Duodenal mucosa (tissue), 2 donors: Measurements from ENCODE around the gene TNFSF18.

Source experiments
- H3K27ac ChIP-seq: one replicate; pipeline ENCODE4 v1.7.0; 2013; ENCODE audit warnings: low read depth, low read length
- H3K27me3 ChIP-seq, 2 donors: one replicate each; pipeline ENCODE4 v1.7.0; 2013; ENCODE audit warnings: low read length in 2 of 2, control low read depth in 1 of 2; ENCODE audit not compliant: insufficient read depth in 2 of 2, control insufficient read depth in 1 of 2
- H3K36me3 ChIP-seq, 2 donors: one replicate each; pipeline ENCODE4 v1.7.0; 2013; ENCODE audit warnings: low read length in 2 of 2, control low read depth in 1 of 2; ENCODE audit not compliant: insufficient read depth in 2 of 2, control insufficient read depth in 1 of 2
- H3K4me1 ChIP-seq, 2 donors: one replicate each; pipeline ENCODE4 v1.7.0; 2013; ENCODE audit warnings: low read length in 2 of 2, control low read depth in 1 of 2; ENCODE audit not compliant: insufficient read depth in 2 of 2, control insufficient read depth in 1 of 2
- H3K4me3 ChIP-seq, 2 donors: one replicate each; pipeline ENCODE4 v1.7.0; 2013; ENCODE audit warnings: low read length in 2 of 2, low read depth in 1 of 2
- H3K9ac ChIP-seq, 2 donors: one replicate each; pipeline ENCODE4 v1.7.0; 2013; ENCODE audit warnings: low read length in 2 of 2, low read depth in 1 of 2
- H3K9me3 ChIP-seq, 2 donors: one replicate each; pipeline ENCODE4 v1.7.0; 2013; ENCODE audit warnings: low read length in 2 of 2, control low read depth in 1 of 2; ENCODE audit not compliant: control insufficient read depth in 1 of 2

Gene TNFSF18

DNA sequence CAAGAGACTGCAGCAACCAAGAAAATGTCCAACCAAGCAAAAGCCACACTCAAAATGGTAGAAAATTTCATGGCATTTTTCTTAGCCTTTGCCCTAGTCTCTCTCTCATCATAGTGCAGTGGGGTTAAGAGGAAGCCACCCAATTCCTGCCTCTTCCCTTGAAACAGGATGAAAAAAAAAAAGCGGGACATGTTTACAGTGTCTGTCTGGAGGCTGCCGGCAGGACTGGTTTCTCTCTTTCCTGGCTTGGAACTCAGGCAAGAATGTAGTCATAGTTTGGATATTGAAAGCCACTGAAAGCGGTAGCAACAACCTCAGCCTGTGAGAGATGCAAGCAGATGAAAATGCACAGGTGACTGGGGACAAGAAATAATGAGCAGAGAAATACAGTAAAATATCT is 13.3 kb upstream of the TNFSF18 start:
- Histone ChIP-seq H3K4me3 (no peak overlapping the region), H3K36me3 (no peaks in the 10 kb centered on the region), H3K9me3 (no peaks in the 10 kb centered on the region), H3K27ac (no peak overlapping the region), H3K9ac (no peak overlapping the region), H3K27me3 (no peaks in the 10 kb centered on the region), H3K4me1 (no peaks in the 10 kb centered on the region)

DNA sequence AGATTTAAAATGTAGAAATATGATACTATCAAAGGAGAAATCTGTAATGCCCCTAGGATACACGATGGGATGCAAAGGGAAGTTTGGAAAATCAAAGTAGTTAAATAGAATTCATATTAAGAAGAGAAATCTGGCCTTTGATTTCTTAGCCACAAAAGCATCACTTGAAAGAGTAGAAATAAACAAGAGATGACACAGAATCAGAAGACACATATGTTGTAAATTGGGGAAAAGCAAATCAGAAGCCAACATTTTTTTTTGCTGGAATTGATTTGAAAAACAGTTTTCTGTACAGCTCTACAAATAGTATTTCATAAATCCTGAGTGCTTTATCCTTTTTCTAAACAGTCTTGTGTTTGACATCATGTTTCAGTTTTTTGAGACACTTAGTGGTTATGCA is 12.4 kb upstream of the TNFSF18 start:
- H3K9me3 ChIP-seq = no peaks in the 10 kb centered on the region
- no peak overlapping the region for H3K9ac ChIP-seq
- H3K27ac ChIP-seq = no peak overlapping the region
- no peaks in the 10 kb centered on the region for H3K27me3 ChIP-seq
- no peaks in the 10 kb centered on the region for H3K36me3 ChIP-seq
- no peaks in the 10 kb centered on the region for H3K4me1 ChIP-seq
- H3K4me3 ChIP-seq = no peak overlapping the region

DNA sequence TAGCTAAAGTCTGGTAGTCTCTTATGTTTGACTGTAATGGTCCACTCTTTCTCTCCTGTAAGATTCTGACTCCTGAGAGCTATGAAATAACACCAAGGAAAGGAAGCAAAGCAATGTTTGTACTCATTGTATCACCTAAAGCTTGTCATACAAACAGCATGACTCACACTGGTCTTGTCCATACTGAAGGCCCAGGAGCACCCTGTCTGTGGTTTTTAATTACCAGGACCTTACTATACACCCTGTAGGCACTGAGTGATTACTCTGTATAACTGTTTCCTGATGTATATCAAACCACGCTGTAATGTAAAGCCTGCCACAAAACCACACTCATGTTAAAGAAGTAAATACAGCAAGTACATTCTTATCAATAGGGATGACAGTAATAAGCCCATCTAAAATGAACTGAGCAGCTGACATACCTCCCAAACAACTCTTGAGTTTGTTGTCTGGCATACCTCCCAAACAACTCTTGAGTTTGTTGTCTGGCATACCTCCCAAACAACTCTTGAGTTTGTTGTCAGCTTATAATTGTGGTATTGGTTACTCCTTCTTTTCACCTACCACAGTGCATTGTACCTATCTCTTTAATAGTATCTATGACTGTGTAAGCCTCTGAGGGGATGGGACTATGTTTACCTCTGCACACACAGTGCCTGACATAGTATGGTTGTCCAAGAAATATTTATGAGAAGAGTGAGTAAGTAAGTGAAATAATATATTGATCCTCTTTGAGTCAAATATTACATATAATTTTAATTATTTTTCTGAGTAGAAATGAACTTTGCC is 11.6 kb upstream of the TNFSF18 start:
- Histone ChIP-seq H3K27me3 (no peaks in the 10 kb centered on the region), H3K4me1 (no peaks in the 10 kb centered on the region)

DNA sequence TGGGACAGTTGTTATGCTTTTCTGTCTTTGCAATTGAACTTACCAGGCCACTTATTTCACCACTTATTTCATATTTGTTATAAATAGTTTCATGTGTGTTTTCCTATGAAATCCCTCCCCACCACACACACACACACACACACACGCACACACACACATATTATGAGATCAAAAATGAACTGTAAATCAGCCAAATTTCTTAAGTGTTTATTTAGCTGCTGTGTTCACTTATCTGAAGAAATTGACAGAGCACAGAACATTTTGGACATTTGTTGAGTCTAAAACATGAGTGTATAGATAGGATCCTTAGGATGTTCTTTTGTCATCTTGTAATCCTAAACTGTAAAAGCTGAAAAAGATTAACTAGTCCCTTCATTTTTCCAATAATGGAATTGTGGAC is 7.8 kb upstream of the TNFSF18 start:
- Histone ChIP-seq H3K27ac (no peak overlapping the region), H3K9me3 (no peaks in the 10 kb centered on the region), H3K4me3 (no peak overlapping the region), H3K9ac (no peak overlapping the region), H3K36me3 (no peaks in the 10 kb centered on the region), H3K4me1 (no peaks in the 10 kb centered on the region), H3K27me3 (no peaks in the 10 kb centered on the region)

More for the DNA sequence above, 11.6 kb upstream of the TNFSF18 start:
- Histone ChIP-seq H3K4me3 (no peak overlapping the region), H3K9ac (no peak overlapping the region), H3K27ac (no peak overlapping the region), H3K9me3 (no peaks in the 10 kb centered on the region), H3K36me3 (no peaks in the 10 kb centered on the region)

DNA sequence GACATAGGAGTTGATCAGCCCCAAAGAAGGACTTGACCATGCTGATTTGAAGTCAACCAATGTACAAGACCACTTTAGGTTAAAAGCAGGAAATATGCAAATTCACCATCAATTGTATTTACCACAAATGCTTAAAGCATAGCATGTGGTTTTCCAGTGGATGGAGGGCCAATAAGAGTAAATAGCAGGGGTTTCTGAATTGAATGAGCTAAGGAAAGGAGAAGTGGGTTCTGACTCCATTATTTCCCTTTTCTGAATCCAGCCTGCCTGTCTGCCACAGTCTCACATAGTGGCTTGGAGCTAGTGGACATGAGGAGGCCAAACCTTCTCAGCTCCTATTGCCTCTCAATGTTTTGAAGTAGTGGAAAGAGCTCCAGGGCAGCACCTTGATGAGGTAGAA is 7.2 kb upstream of the TNFSF18 start:
- Histone ChIP-seq H3K4me1 (no peaks in the 10 kb centered on the region), H3K27me3 (no peaks in the 10 kb centered on the region), H3K36me3 (no peaks in the 10 kb centered on the region), H3K4me3 (no peak overlapping the region), H3K9ac (no peak overlapping the region), H3K9me3 (no peaks in the 10 kb centered on the region), H3K27ac (no peak overlapping the region)

DNA sequence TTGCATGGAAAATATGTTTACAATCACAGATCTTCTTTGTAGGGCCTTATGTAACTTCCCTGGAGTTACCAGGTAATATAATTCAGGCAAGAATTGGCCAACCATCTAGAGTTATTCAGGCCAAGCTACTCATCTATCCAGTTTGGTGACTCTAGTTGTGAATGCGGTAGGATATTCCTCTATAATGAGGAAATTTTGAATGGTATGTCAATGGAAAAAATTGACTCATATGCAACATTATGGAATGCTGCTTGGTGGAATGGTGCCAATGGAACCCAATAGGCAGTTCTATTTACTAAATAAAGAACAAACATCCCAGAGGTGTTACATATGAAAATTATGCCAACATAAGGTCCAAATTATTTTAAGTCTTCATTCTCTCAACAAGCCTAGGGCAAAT is 5.6 kb upstream of the TNFSF18 start:
- Histone ChIP-seq H3K4me1 (no peaks in the 10 kb centered on the region), H3K36me3 (no peaks in the 10 kb centered on the region), H3K27ac (no peak overlapping the region), H3K4me3 (no peak overlapping the region), H3K27me3 (no peaks in the 10 kb centered on the region), H3K9me3 (no peaks in the 10 kb centered on the region), H3K9ac (no peak overlapping the region)

DNA sequence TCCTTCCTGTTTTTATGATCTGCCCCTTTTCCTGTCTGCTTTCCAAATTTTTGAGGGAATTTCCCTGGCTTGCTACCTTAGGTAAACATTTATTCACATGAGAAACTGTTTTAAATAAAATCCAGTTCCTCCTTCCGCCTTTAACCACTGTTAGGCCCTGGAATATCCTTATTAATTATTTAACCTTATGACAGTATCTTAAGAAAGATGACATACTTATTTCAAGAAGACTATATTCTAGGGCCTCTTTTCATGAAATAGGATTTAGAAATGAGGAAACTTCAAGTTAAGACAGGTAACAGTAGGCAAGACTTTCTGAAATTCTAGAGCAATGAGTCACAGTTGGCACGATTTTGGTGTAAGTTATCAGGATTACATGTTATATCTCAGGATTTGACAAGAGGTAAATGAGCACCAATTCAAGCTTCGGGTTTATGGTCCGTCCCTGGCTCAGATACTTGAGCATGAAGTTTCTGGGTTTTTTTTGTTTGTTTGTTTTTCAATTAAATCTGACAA is 2.0 kb upstream of the TNFSF18 start:
- Histone ChIP-seq H3K4me1 (no peaks in the 10 kb centered on the region), H3K4me3 (no peak overlapping the region), H3K36me3 (no peaks in the 10 kb centered on the region), H3K9ac (no peak overlapping the region), H3K9me3 (no peaks in the 10 kb centered on the region), H3K27ac (no peak overlapping the region), H3K27me3 (no peaks in the 10 kb centered on the region)

DNA sequence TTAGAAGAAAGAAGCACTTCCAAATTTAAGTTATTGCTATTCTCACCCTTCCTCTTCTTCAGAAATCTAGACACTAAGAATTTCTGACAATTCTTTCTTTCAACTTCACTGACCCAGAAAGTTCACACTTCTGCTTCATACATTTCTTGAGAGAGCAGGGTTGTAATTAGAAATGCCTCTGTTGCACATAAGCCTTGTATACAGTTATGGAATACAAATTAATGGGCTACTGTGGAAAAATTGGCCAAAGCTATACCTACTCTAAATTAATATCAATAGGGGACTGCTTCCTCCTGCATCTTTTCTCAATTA is 1.5 kb downstream of the TNFSF18 start:
- no peaks in the 10 kb centered on the region for H3K4me1 ChIP-seq
- H3K36me3 ChIP-seq = no peaks in the 10 kb centered on the region
- no peaks in the 10 kb centered on the region for H3K27me3 ChIP-seq
- no peak overlapping the region for H3K27ac ChIP-seq
- H3K4me3 ChIP-seq = no peak overlapping the region
- no peaks in the 10 kb centered on the region for H3K9me3 ChIP-seq
- no peak overlapping the region for H3K9ac ChIP-seq

DNA sequence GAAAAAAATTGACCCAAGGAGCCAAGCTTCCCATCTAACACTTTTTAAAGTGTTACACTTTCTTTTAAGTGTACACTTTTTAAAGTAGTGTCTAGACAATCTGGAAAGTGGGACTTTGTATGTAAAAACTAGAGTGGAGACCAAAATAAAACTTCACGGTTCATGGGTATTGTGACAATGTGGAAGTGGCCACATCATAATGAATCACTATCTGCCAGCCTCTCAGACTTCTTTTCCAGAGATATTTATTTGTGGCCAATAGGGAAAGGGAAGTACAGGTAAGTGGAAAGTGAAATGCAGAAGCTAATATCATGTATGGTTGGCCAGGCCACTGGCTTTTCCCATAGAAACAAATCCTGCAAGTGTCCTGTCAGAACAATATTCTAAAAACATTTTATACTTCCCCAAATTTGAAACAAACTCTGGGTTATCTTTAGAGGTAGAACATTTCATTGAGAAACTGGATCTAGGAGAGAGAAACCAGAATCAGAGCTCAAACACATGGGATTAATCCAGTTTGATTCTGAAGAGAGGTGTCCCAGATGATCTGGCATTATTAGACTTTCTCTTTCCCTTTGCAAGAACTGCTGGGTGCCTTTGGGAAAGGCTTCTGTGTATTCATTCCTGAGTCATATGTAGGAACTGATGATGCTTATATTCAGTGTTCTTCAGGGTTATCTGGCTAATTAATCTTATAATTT is 2.0 kb downstream of the TNFSF18 start:
- Histone ChIP-seq H3K27ac (no peak overlapping the region), H3K9ac (no peak overlapping the region), H3K4me1 (no peaks in the 10 kb centered on the region), H3K27me3 (no peaks in the 10 kb centered on the region), H3K4me3 (no peak overlapping the region), H3K9me3 (no peaks in the 10 kb centered on the region), H3K36me3 (no peaks in the 10 kb centered on the region)

DNA sequence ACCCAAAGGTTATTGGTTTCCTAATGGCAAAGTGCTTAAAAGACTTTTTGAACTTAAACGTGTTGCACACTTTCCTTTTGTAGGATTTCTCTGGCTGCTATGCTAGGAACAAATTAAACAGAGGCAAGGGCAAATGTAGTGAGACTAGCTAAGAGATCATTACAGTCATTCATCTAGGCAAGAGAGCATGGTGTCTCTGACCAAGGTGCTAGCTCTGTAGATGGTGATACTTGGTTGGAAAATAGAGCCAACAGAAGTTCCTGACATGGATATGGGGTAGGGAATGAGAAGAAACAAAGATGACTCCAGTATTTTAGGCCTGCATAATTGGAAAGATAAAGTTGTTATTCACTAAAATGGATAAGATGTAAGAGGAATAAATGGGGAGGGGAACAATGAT is 6.1 kb downstream of the TNFSF18 start:
- Histone ChIP-seq H3K4me3 (no peak overlapping the region), H3K9ac (no peak overlapping the region), H3K27me3 (no peaks in the 10 kb centered on the region), H3K4me1 (no peaks in the 10 kb centered on the region), H3K27ac (no peak overlapping the region), H3K36me3 (no peaks in the 10 kb centered on the region), H3K9me3 (no peaks in the 10 kb centered on the region)
